RWPE2 (cell line): Measurements from ENCODE around the gene GIT2.
"Not testable (repeated sequence)": the region's sequence is repeated elsewhere in the genome, so short reads cannot be mapped to it uniquely, and the experiment has no call there.

Experiments
- ATAC-seq: fragments of 200-7000 bp; cut with Tn5 transposase; 3 replicates; pipeline ENCODE4 v1.9.1; 2021; ENCODE audit warnings: low read depth
- DNase-seq: peaks from one replicate; pipeline ENCODE4 v3.0.0-alpha.2; 2020; ENCODE audit warnings: low spot score
- H3K27ac ChIP-seq: fragments of 450-650 bp; 2 replicates; pipeline ENCODE4 v1.5.1; 2017; ENCODE audit warnings: mild to moderate bottlenecking; ENCODE audit not compliant: poor library complexity, severe bottlenecking
- H3K27me3 ChIP-seq: fragments of 250-450 bp; sonication (Bioruptor Pico); 2 replicates; pipeline ENCODE4 v1.5.1; 2021; ENCODE audit warnings: mild to moderate bottlenecking, moderate library complexity; ENCODE audit not compliant: insufficient read depth, poor library complexity, severe bottlenecking
- H3K36me3 ChIP-seq: fragments of 250-450 bp; sonication (Bioruptor Pico); 2 replicates; pipeline ENCODE4 v1.5.1; 2020; ENCODE audit warnings: low read depth, mild to moderate bottlenecking, moderate library complexity
- H3K4me1 ChIP-seq: fragments of 250-450 bp; sonication (Bioruptor Pico); 2 replicates; pipeline ENCODE4 v1.5.1; 2021; ENCODE audit warnings: mild to moderate bottlenecking, moderate library complexity; ENCODE audit not compliant: insufficient read depth, poor library complexity, severe bottlenecking
- H3K4me3 ChIP-seq: fragments of 250-450 bp; sonication (Bioruptor Pico); 2 replicates; pipeline ENCODE4 v1.5.1; 2021; ENCODE audit warnings: mild to moderate bottlenecking, moderate library complexity; ENCODE audit not compliant: severe bottlenecking
- H3K9me3 ChIP-seq: fragments of 250-450 bp; sonication (Bioruptor Pico); 2 replicates; pipeline ENCODE4 v1.5.1; 2021; ENCODE audit warnings: mild to moderate bottlenecking, moderate library complexity; ENCODE audit not compliant: severe bottlenecking
- TF ChIP-seq, protein P1 (sequence below): fragments of 450-650 bp; IDR thresholded peaks from one replicate; pipeline ENCODE4 v1.5.1; 2017; ENCODE audit warnings: mild to moderate bottlenecking, moderate library complexity; ENCODE audit not compliant: poor library complexity, severe bottlenecking

Gene GIT2

DNA sequence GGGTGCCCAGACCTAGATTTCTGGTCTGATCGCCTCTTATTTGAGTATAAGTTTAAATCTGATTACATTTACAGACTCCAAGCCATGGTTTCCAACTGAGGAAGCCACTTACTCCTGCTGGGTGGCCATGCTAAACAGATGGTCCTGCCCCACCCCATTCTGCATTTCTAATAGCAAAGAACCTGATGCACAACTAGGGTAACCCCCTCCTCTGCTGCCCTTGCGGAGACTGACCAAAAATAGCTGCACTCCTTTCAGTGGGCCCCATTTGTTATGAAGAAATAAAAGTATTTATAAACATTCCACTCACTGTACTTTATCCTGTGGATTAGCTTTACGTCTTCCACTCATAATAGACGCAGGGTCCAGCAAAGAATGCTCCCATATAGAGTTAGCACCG is 6.8 kb downstream of the GIT2 start:
- Histone ChIP-seq H3K4me3 (no peak overlapping the region), H3K4me1 (peaks cover 4% of the 10 kb centered on the region), H3K9me3 (no peaks in the 10 kb centered on the region), H3K27ac (no peak overlapping the region), H3K36me3 (peaks cover 70% of the 10 kb centered on the region), H3K27me3 (no peaks in the 10 kb centered on the region)
- ATAC-seq (no peak), DNase-seq (no peak)
- TF ChIP-seq, protein P1, sequence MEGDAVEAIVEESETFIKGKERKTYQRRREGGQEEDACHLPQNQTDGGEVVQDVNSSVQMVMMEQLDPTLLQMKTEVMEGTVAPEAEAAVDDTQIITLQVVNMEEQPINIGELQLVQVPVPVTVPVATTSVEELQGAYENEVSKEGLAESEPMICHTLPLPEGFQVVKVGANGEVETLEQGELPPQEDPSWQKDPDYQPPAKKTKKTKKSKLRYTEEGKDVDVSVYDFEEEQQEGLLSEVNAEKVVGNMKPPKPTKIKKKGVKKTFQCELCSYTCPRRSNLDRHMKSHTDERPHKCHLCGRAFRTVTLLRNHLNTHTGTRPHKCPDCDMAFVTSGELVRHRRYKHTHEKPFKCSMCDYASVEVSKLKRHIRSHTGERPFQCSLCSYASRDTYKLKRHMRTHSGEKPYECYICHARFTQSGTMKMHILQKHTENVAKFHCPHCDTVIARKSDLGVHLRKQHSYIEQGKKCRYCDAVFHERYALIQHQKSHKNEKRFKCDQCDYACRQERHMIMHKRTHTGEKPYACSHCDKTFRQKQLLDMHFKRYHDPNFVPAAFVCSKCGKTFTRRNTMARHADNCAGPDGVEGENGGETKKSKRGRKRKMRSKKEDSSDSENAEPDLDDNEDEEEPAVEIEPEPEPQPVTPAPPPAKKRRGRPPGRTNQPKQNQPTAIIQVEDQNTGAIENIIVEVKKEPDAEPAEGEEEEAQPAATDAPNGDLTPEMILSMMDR, result no peak

DNA sequence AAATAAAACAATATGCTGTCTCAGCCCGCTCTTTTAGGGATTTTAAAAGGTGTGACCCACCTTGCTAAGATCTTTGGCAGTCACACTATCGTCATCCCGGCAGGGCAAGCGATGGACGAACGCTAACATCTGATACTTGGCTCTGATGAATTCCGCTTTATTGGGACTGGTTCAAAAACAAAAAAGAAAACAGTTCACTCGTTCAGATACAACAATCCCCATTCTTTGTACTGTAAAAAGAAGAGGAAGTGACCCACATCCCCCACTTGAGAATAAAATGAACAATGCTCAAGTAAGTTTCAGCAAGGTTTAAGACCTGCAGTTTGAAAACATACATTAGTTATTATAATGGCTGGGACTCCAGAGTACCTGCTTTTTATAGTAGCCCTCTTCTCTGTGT is 7.3 kb downstream of the GIT2 start:
- peaks cover 72% of the 10 kb centered on the region for H3K36me3 ChIP-seq
- H3K4me1 ChIP-seq, result no peaks in the 10 kb centered on the region
- DNase-seq, result no peak
- no peaks in the 10 kb centered on the region for H3K27me3 ChIP-seq
- H3K4me3 ChIP-seq, result no peak overlapping the region
- H3K9me3 ChIP-seq, result no peaks in the 10 kb centered on the region
- no peak for ATAC-seq
- TF ChIP-seq, protein P1, result no peak
- no peak overlapping the region for H3K27ac ChIP-seq

DNA sequence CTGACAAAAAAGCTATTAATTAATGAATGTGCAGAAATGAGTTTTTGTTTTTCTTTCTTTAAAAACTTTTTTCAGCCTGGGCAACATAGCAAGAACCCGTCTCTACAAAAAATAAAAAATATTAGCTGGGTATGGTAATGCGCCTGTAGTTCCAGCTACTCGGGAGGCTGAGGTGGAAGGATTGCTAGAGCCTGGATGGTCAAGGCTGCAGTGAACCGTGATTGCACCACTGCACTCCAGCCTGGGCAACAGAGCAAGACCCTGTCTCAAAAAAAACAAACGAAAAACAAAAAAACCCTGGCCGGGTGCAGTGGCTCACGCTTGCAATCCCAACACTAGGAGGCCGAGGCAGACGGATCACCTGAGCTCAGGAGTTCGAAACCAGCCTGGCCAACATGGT is 7.9 kb downstream of the GIT2 start:
- no peaks in the 10 kb centered on the region for H3K4me1 ChIP-seq

DNA sequence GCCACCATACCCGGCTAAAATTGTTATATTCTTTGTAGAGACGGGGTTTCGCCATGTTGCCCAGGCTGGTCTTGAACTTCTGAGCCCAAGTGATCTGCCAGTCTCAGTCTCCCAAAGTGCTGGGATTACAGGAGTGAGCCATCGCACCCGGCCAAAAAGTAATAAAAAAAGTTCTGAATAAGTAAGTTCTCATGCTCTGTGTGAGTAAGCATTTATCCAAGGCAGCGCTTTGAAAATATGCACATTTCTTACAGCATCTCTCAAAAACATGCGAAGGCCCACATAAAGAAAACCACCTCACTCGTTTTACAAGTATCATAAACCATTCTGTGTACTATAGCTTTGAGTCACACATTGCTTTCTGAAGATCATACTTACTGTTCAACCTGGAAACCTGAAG is 8.6 kb downstream of the GIT2 start:
- no peak overlapping the region for H3K27ac ChIP-seq
- no peaks in the 10 kb centered on the region for H3K9me3 ChIP-seq
- no peak for DNase-seq
- TF ChIP-seq, protein P1, result no peak
- H3K27me3 ChIP-seq, result no peaks in the 10 kb centered on the region
- H3K36me3 ChIP-seq, result peaks cover 85% of the 10 kb centered on the region
- ATAC-seq, result no peak
- H3K4me3 ChIP-seq, result no peak overlapping the region
- no peaks in the 10 kb centered on the region for H3K4me1 ChIP-seq

More for the DNA sequence above, 7.9 kb downstream of the GIT2 start:
- Histone ChIP-seq H3K27ac (no peak overlapping the region), H3K9me3 (no peaks in the 10 kb centered on the region), H3K4me3 (no peak overlapping the region), H3K27me3 (no peaks in the 10 kb centered on the region), H3K36me3 (peaks cover 78% of the 10 kb centered on the region)
- DNase-seq (no peak), ATAC-seq (no peak)
- TF ChIP-seq, protein P1, result no peak

DNA sequence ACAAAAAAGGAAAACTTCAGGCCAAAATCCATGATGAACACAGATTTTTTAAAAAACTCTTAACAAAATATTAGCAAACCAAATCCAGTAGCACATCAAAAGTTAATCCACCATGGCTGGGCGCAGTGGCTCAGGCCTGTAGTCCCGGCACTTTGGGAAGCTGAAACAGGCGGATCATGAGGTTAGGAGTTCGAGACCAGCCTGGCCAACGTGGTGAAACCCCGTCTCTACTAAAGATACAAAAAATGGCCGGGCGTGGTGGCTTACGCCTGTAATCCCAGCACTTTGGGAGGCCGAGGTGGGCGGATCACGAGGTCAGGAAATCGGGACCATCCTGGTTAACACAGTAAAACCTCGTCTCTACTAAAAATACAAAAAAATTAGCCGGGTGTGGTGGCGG is 9.9 kb downstream of the GIT2 start:
- ATAC-seq, DNase-seq, H3K27me3 ChIP-seq, H3K27ac ChIP-seq, H3K4me1 ChIP-seq, H3K4me3 ChIP-seq, H3K9me3 ChIP-seq: not testable (repeated sequence)
- H3K36me3 ChIP-seq, result peaks cover 91% of the 10 kb centered on the region
